Measurements from ENCODE around the gene CNNM3.

CNNM3 gene

DNA sequence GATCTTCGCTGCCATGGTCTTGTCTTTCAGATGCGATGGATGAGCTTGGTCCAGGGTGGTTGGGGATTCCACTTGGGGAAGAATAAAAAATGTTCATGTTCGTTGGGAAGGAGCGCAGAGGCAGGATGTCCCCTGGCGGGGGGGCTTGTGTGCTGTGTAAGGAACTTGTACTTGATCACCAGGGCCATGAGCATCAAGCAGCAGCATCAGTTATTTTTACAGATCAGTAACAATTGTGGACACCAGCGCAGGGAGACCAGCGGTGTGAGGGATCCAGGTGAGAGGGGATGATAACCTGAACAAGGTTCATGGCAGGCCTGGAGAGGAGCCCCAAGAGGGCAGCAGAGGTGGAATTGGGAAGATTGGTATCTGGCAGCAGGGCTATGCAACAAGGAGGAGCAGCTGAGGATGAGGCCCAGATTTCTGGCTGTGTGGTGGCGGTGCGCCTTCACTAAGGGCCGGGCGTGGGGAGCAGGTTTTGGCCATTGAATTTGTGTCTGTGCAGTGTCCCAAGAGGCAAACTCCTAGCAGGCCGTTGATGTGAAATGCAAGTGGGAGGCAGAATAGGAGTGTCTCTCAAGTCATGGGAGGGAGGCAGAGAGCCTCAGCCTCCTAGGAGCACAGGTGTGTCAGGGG, 3.9 kb downstream of the CNNM3 start:
- no peak for DNase-seq

DNA sequence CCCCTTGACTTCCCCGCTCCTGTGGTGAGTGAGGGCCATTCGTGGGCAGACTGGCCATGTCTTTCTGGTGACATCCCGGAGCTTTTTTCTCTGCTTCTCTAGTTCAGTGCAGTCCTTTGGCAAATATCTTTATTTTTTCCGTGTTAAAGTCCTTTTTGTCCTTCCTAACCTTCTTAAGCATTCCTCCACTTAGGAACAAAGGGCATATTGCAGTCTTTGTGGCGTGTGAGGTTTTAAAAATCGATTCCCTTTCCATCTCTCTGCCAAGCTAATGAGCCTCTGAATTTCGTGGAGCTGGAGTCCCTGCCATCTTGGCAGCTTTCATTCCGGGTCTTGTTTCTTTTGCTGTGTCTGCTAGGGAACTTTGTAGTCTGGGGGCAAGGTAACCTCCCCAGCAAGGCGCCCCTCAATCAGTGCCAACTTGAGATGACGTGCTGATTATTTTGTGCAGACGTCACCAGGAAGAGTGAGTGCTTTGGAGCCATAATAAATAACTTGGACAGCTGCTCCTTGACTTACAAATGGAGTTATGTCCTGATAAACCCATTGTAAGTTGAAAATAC, 5.1 kb downstream of the CNNM3 start:
- no peak for DNase-seq

DNA sequence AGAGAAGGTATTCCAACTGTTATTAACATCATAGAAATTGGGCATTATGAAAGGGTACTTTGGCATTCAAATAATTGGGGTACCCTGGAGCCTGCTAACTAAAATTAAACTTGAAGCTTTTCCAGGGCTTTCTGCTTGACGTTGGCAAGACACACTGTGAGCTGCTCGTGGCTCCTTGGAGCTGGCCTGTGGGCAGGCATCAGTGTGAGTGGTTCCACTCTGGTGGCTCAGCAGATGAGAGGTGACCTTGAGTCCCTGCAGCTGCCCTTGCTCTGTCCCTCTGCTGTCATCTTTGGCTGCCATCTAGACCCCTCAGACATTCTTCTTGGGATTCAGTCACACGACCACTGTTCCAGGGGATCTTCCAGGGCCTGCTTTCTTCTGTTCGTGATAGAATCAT, 6.7 kb downstream of the CNNM3 start:
- no peak for DNase-seq

DNA sequence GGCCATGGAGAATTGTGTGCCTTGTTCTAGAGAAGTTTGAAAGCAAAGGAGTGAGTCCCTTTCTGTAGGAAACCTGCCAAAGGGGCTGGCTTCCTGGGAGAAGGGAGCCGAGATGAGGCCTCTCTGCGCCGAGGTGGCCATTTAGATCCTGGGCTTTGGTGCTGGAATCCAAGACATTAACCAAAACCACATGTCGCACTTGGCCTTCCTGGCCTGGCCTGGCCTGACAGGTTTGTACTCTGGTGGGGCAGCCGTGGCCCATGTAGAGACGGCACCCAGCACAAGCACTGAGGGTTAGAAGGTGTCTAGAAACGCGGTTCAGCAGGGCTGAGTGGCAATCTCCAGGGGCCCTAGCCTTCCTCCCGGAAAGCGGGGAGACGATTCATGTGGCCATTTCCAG, 7.1 kb downstream of the CNNM3 start:
- DNase-seq = no peak

DNA sequence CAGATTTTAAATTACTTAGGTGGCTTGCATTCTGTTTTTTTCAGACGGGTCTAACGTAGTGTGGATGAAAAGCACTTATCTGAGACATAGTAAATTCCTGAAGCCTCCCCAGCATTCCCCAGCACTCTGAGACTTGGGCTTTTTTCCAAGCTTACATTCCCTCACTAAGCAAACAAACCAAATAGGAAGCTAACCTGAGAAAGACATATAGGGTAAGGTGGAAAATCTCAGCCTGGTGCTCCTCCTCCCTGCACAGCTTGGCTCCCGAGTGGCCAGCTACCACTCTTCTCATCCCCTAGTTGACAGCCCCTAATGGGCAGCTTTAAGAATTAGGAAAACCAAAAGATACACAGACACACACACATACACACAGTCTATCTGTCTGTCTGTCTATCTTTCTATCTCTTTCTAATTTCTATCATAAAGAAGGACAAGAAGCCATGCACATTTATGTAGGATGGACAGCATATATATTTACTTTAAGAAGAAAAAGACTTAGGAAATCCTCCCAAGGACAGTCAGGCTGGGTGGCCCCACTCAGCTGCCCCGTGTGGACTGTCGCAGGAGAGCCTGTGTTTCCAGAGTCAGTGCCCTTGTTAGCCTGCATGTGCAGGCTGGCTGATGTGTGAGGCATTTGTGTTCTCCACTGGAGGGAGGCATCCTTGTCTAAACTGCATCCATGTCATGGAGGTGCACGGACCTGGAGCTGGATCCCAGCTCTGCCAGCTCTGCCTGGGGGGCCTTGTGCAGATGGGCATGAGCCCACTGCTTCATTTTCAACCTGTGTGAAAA, 8.2 kb downstream of the CNNM3 start:
- DNase-seq = no peak

DNA sequence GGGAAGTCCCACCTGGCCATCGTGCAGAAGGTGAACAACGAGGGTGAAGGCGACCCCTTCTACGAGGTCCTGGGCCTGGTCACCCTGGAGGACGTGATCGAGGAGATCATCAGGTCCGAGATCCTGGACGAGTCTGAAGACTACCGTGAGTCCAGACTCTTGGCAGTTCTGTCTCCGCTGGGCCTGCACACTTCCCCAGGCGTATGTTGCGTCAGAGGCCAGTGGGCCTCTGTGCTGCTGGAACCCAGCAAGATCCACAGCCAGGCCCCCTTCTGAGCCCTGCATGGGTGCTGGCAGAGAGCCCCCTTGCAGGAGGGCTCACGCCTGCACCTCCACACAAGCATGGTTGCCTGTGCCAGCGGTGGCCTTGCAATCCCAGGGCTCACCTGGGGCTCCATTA, 9.0 kb downstream of the CNNM3 start:
- DNase-seq = no peak

DNA sequence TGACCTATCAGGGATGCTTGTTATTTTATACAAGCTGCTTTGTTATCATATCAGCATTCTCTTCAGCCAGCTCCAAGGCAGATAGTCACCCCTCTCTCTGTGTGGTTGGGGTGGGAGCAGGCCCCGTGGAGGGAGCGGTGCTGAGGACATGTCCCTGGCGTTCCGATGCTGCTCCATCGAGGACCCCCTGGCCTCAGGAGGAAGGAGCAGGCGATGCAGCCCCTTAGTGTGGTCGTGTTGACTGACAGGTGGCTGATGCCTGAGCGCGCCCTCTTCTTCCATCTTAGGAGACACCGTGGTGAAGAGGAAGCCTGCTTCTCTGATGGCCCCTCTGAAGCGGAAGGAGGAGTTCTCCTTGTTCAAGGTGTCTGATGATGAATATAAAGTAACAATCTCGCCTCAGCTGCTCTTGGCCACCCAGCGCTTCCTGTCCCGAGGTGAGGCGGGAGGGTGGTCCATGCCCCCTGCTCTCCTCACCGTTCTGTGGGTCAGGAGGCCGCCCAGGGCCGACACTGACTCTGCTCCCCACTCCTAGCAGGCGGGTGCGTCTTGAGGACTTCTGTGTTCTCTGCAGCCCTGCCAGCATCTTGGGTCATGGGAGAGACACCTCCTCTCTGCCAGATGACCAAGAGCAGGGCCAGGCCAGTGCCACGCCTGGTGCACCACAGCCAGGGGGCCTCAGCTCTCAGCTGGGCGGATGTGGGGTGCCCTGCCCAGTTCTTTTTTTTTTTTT, 10.6 kb downstream of the CNNM3 start:
- no peak for DNase-seq

DNA sequence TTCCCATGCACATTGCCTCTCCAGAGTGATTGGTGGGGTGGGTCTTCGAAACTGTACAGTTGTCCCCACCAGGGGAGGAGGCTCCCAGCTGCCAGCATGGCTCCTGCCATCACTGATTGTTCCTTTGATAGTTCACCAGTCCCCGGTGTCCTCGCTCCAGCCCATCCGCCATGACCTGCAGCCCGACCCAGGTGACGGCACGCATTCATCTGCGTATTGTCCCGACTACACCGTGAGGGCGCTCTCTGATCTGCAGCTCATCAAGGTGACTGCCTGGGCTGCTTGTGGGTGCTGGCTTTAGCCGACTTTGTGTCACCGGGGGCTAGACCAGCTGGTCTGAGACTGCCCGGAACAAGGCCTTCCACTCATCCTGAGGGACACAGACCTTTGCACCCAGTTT, 12.4 kb downstream of the CNNM3 start:
- no peak for DNase-seq

DNA sequence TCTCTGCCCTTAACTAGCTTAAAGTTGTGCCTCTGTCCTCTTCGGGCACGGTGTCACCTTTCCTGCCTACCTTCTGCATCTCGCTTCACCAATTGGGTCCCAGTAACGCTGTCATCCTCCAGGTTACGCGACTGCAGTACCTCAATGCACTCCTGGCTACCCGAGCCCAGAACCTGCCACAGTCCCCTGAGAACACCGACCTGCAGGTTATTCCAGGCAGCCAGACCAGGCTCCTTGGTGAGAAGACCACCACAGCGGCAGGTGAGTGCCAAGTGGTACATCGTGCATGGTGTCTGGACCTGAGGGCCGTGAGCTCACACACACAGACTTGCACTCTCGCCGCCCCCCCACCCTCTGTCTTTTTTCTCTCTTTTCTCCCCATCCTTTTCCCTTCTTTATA, 12.8 kb downstream of the CNNM3 start:
- DNase-seq = no peak

DNA sequence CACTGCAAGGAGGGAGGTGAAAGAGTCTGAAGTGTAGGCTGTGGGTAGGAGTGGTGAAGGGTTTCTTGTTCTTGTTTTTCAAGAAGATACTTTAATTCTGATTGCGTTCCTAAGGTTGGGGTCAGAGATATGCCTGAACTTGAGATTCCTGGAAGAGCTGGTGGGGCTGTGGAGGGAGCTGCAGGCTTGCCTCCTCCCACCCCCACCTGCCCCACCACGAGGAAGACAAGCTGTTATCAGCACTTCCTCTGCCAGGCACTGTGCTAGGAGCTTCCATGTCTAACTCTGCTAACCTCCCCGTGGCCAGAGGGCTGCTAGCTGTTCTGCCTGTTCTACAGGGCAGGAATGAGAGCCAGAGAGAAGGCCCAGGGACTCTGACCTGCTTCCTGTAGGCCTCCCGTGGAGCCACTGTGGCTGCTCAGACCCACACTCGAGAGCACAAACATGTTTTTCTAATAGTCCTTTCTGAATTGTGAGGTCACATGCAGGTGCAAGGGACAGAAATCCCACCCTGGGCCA, 14.0 kb downstream of the CNNM3 start:
- no peak for DNase-seq

DNA sequence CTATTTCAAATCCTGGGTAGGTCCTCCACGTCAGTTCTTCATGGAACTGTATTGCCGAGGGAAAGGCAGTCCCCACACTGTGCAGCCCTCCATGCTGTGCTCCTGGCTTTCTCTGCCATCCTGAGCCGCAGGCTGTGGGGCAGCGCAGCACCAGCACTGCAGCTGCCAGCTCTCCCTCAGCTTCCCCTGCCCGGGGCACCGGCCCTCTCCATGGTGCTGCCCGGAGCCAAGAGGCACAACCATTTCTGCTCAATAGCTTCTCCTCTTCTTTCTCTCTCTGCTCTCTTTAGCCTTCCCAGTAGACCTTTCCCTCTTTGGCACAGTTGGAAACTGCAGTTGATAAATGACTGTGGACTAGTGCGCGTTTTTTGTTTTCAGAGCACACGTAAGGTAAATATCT, 15.6 kb downstream of the CNNM3 start:
- no peak for DNase-seq

DNA sequence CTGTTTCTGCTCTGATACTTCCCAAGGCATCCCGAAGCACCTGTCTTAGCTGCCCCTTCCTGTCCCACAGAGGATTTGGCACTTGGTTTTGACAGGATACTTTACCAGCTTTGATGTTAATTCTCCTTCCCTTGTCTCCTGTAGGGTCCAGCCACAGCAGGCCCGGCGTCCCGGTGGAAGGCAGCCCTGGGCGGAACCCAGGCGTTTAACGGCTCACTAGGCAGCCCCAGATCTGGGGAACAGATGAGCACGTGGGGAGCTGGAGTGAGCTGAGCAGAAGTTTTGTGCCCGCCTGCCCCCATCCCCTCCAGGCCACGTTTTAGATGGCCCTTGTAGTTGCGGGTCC, 16.3 kb downstream of the CNNM3 start:
- DNase-seq = no peak

DNA sequence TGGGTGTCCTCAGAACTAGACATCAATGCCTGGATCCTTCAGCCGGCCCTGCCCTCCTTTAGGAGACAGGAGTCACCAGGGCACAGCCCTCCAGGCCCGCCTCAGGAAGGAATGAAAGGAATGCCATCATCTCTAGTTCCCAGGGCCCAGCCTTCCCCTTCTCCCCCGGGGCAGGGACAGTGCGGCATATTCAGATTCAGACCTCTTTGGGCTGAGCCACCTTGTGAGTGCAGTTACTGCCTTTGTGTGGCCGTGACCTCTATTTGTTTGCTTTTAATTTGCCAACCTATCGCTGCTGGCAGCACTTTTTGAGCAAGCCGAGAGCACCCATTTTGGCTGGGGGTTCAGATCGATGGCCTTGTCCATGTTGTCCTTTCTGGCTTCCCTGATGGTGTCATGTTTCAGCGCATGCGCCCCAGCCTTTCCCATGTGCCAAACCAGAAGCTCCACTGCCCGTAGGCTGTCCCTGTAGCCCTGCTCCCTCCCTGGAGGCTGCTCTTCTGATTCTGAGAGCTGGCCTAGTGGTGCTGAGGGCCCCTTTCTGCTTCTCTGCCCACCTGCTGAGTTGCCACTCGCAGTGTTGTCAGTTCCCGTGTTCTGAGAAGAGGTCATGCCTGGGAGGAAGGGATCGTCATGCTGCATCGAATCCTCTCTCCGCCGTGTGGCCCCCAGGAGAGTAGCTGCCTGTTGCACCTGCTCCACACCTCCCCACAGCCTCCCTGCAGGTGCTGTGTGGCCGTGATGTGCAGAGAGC, 16.9 kb downstream of the CNNM3 start:
- no peak for DNase-seq

DNA sequence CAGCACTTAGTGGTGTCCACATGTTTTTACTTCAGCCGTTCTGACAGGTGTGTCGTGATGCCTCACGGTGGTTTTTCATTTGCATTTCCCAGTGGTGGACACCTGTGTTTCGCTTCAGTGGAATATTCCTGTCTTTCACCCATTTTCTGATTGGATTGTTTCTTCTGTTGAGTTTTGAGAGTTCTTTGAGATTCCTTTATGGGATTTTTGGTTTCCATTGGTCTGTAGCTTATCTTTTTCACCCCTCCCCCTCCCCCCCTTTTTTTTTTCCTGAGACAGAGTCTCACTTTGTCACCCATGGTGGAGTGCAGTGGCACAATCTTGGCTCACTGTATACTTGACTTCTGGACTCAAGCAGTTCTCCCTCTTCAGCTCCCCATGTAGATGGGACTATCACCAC, 19.8 kb downstream of the CNNM3 start:
- DNase-seq = no peak

DNA sequence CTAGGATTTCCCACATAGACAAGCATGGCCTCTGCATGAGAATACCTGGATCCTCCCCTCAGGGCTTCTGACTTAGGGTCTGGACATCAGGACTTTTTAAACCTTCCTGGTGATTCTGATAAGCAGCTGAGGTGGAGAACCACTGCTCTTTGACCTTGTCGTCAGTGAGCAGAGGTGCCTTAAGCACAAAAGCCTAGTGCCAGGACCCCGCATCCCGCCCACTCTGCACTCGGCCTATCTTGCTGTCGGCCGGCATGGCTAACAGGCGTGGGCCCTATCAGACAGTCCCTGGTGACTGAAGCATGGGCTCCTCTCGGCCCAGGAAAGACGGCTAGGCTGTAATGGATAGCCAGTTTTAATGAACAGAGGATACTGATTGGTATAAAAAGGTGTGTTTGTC, 21.5 kb downstream of the CNNM3 start:
- no peak for DNase-seq

DNA sequence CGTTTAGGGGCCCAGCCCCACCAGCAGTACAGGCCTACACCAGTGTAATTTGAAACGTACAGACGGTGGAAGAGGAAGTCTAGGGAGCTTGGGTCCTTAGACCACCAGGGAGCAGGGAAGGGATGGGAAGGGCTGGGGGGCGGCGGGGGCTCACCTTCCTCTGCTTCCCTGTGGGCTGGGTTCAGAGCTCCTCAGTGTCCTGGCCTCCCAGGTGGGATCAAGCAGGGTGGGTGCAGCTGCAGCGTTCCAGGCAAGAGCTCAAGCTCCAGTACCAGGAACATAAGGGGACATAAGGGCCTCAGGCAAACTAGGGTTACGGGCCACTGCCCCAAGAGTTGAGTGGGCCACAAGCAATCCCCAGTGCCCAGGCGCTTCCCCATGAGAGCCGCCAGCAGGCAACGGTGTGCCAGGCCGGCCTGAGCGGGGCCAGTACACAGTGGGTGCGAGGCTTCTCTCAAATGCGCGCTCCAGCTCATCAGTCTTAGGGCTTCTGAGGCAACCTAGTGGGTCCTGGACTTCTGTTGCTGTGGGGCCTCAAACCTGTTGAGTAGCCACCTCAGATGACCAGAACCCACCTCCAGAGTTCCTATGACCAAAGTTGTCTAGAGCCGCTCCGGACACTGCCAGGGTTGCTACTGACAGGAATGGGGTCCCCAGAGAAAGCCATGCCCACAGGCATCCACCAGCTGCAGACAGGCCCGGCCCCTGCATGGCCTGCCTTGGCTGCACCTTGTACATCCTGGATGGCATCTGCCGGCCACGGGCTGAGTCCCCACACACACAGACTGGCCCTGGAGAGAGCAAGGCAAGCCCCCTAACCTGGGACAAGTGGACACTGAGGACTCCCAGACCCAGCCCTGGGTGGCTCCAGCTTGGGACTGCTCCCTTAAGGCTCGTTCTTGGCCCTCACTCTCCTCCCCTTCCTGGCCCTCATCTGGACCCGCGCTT, 22.6 kb downstream of the CNNM3 start:
- DNase-seq = no peak

DNA sequence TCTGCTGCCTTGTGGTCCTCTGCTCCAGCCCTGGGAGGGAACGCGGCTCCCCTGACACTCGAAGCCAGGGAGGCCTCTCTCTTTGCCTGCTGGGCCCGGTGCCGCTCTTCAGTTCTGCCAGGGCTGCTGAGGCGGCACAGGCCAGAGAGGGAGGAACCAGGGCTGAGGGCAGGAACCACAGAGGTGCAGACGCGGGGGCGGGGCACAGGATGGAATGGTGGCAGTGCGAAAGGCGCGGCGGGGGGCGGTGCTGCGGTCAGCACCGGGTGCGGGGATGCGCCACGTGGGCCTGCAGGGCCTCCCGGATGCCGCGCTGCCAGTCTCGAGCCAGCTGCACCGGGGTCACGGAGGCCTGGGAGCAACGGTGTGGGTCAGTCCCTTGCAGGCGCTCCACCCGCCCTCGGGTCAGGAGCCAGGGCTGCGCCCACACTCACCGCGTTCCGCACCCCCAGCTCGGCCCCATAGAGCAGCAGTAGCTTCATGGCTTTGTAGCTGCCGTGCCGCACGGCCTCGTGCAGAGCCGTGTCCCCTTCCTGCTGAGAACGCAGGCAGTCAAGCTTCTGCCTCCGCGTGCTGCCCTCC, 23.3 kb downstream of the CNNM3 start:
- peak; percentile 78 for DNase-seq

DNA sequence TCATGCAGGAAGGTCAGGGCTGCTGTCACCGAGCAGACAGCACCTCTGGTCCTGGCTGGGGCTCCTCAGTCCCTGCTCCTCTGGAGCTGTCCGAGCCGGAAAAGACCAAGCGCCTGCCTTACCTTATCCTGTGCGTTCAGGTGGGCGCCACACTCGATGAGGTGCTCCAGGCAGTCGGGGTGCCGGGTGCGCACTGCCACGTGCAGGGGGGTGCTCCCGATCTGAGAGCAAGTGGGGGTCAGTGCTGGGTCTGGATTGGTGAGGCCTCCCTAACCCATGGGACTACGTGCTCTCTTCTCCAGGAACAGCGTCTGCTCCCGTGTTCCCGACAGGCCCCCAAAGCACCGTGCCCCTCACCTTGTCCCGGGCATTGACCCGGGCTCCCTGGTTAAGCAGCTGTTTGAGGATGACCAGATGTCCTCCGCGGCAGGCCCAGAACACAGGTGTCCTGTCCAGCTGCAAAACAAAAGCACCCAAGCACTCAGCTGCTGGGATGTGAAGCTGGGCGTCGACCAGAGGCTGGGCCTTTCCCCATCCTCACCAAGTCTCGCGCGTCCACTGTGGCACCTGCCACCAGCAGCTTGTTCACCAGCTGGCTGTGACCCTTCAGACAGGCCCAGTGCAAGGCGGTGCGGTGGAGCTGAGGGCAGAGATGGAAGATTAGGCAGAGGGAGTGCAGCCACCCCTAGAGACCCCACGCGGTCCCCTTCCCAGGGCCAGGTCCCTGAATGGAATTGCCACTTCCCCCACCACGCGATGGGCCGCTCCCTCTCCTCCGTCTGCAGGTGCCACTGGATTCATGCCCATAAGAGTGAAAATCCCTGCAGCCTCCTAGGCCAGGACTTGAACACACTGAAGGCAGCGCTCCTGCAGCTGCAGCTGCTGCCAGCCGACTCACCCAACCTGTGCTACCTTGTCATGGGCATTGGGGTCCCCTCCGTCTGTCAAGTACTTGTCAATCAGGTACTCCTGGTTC, 24.1 kb downstream of the CNNM3 start:
- no peak for DNase-seq

DNA sequence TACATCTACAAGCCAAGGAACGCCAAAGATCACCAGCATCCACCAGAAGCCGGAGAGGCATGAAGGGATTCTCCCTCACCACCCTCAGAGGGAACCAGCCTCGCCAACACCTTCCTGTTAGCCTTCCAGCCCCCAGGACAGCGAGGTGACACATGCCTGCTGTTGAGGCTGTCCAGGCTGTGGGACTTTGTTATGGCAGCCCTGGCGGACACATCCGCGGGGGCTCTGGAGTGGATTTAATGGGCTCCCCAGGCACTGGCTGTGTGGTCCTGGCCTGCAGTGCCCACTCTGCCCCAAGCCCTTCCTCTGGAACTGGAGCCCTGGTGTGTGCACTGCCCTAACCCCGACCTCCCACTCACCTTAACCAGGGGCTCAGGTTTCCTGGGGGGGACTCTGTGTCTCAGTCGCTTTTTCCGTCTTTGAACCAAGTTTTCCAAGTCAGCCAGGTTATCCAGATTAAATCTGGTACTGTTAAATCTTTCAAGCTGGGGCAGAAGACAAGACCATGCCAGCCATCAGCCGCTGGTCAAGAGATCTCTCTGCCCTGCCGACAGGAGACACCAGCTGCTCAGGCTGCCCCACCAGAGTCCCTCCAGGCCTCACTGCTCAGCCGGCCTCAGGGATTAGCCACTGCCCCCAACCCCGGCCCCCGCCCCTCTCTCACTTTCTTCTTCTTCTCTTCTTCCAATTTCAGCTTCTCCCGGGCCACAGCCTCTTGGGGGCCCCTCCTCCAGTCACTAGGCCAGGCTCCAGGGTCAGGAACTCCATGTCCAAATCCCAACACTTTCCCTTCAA, 25.8 kb downstream of the CNNM3 start:
- no peak for DNase-seq

Data from CD4-positive, alpha-beta T cell treated with Interleukin-15 for 1 hour (primary cell).